HG02938 (cell line): ENCODE data around the gene GJB1.

Experiments
- ATAC-seq: cut with Tn5 transposase; IDR thresholded peaks from one replicate; pipeline ENCODE4 v1.9.1; 2021; ENCODE audit warnings: mild to moderate bottlenecking, moderate library complexity; ENCODE audit not compliant: unreplicated experiment

GJB1 gene

DNA sequence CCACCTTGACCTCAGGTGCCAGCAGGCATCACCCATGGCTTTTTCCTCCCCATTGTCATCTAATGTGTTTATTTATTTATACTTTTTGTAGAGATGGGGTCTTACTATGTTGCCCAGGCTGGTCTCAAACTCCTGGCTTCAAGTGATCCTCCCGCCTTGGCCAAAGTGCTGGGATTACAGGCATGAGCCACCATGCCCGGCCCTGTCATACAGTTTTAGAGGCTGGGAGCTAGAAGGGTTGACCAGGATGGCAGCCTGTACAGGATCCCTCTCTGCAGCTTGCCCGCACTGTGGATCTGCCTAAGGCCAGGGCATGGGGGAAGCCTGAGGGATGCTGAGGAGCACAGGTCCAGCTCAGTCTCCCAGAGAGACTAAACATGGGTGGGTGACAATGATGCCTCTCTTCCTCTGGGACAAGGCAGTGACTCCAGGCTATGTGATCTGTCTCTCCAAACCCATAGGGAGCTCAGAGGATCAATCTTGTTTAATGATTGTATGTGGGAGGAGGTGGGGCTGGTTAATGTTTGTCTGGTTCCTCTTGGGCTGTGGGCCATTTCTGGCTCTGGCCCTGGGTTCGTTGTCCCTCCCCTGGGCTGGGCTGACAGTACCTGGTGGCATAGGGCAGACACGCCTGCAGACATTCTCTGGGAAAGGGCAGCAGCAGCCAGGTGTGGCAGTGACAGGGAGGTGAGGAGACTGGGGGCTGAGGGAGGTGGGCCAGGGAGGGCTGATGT is 8.3 kb upstream of the GJB1 start:
- ATAC-seq = no peak

DNA sequence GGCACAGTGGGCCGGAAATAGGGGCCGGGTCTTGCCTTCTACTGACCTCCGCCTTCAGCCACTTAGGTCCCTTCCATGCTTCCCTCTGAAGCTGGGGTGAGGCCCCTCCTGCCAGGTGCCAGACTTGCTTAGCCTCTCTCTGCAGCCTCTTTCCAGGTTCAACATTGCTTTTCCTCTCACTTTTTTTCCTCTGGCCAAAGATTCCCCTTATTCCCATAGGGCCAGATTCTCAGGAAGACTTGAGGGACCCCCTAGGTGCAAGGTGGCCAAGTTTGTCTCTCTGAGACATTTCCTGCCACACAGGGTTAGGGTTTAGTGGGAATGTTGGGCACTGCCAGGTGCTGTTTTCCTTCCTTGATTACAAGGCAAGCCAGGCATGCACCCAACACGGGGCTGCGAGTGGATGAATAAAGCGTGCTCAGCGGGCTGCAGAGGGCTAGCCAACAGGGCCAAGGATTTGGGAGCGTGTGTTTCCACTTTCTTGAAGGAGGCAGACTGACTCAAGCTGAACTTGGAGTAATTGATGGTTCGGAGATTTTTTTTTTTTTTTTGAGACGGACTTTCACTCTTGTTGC is 7.6 kb upstream of the GJB1 start:
- ATAC-seq = no peak

DNA sequence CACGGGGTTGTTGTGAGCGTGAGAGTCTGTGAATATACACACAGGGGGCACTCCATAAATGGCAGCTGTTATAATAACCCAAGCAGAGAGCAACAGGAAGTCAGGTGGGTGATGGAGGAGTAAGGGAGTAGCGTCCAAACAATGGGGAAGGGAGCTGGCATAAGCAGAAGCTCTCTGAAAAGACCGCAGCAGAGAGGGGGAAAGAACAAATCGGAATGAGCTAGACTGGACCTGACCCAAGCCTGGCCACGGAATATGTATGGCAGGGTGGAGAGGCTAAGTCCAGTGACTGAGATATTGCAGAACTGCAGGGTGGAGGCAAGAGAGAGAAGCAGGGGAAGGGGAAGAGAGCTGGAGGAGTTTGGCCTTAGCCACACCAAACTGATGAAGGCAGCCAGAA is 6.5 kb upstream of the GJB1 start:
- ATAC-seq = no peak

DNA sequence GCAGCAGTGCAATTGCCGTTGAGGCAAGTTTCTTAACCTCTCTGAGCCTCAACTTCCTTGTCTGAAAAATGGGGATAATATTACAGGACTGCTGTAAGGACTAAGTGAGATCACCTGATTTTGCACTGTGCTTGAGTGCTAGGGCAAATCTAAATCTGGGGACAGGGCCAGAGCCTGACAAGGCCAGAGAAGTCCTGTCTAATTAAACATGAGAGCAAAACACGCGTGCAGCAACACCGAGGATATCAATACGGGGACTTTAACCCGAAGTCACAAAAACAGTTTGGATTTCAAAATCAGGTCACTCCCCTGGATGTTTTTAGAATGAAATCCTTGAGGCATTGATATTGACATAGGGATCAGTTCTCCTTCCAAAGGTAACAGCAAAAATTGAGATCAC is 5.7 kb upstream of the GJB1 start:
- no peak for ATAC-seq

DNA sequence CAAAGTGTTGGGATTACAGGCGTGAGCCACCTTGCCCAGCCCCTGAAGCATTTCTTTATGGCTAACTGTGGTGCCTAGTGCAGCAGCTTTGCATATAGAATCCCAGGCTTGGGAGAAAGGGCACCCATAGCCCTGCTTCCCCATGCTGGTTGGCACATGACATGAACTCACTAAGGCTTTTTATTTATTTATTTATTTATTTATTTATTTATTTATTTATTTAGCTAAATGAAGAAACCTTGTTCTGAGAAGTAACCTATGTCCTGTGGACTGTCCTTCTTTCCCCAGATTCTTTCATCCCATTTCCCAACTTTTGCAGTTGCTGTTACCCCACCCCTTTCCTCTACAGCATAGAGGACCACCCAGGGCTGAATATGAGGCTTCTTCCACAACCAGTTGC is 1.9 kb upstream of the GJB1 start:
- no peak for ATAC-seq

DNA sequence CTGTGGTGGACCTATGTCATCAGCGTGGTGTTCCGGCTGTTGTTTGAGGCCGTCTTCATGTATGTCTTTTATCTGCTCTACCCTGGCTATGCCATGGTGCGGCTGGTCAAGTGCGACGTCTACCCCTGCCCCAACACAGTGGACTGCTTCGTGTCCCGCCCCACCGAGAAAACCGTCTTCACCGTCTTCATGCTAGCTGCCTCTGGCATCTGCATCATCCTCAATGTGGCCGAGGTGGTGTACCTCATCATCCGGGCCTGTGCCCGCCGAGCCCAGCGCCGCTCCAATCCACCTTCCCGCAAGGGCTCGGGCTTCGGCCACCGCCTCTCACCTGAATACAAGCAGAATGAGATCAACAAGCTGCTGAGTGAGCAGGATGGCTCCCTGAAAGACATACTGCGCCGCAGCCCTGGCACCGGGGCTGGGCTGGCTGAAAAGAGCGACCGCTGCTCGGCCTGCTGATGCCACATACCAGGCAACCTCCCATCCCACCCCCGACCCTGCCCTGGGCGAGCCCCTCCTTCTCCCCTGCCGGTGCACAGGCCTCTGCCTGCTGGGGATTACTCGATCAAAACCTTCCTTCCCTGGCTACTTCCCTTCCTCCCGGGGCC is 1.2 kb downstream of the GJB1 start:
- no peak for ATAC-seq

DNA sequence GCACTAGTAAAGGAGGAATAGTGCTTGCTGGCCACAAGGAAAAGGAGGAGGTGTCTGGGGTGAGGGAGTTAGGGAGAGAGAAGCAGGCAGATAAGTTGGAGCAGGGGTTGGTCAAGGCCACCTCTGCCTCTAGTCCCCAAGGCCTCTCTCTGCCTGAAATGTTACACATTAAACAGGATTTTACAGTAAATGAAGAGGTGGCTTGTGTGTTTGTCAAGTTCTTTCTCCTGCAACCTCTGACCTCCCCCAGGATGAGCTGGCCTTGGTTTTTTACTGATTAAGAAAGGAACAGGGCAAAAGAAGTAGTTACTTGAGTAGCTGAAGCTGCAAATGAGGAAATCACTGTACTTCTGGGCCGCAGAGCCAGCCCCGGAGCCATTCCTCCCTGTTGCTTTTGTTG is 2.0 kb downstream of the GJB1 start:
- no peak for ATAC-seq

DNA sequence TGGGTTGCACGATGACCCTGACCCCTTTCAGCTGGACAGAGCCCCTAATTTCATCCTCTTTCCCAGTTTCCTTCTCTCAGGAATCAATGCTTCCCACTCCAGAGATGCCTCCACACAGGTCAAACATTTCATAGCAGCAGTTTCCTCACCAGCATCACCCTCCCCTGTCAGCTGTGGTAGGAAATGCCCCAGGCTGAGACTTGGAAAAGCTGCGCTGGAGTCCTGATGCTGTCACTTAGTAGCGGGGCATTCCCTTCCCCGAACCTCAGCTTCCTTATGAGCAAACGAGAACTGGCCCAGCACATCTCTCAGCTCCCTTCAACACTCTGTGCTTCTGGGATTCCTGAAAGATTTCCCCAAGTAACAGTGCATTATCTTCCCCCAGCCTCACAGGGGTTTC is 2.7 kb downstream of the GJB1 start:
- no peak for ATAC-seq

DNA sequence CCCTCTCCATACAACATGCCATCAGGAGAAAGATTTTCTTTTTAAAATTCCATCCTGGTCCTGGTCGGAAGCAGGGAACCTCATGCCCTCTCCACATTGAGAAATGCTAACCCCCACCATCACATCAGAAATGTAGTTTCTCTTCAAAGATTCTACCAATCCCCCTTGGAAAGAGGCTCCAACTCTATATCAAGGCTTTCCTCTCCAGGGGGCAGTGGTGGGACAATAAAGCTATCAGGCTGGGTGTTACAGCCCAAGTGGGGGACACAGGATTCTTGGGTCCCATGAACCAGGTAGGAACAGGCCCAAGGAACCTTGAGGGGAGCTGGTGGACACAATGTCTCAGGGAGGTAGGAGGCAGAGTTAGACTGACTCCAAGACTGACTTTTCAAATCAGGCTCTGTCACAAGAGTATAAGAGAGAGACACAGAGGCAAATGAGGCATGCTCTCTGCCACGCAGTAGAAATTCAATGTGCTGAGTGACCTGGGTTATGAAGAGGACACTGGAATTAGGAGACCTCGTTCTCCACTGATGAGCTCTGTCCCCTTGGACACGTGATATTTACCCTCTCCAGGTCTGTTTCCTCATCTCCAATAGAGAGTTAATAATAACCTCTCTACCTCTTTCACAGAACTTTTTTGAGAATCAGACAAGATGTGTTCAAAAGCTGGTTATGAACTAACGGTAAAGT is 4.5 kb downstream of the GJB1 start:
- no peak for ATAC-seq

DNA sequence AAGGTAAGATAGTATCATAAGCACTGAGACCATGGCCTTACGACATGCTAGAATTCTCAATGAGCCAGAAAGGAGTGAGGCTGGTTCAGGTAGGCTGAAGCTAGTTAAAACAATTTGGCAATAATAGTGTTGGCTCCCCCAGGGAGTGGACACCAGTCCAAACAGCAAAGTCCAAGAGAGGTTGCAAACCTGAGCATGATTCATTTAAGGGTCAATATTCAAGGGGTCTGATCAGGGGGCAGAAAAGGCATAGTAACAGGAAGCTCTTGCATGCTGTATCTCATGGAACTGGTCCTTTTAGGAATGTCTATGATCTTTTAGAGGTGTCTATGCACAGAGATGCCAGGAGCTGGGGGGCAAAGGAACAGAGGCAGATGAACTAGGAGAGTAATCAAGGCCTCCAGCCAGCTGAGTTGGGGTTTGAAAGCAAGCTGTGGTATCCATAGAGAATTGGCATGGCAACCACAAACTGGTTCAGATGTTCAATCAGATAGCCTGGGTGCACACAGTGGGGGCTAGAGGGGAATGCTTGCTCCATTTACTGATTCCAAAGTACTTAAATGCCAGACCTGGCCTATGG is 5.1 kb downstream of the GJB1 start:
- ATAC-seq = no peak

DNA sequence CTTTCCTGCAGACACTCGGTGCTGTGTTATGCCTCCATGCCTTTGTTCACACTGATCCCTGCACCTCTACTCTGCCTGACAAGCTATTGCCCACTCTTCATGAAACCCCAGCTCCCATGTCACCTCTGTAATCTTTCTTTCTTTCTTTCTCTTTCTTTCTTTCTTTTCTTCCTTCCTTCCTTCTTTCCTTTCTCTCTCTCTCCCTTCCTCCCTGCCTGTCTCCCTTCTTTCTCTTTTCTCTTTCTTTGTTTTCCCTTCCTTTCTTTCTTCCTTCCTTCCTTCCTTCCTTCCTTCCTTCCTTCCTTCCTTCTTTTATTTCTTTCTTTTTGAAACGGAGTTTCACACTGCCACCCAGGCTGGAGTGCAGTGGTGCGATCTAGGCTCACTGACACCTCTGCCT is 12.5 kb downstream of the GJB1 start:
- ATAC-seq = no peak

DNA sequence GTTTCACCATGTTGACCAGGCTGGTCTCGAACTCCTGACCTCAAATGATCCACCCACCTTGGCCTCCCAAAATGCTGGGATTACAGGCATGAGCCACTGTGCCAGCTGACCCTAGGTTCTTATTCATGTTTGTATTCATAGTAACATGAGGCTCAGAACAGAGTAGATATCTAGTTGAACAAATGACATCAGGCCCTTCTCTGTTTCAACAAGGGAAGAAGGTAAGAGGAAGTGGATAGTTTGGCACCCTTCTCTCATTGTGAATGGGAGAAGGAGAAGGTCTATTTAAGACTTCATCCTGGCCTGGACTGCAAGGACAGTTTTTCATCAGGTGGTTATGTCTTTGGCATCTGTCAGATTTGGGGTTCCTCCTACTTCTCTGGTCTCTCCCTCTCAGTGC is 13.8 kb downstream of the GJB1 start:
- ATAC-seq = no peak

DNA sequence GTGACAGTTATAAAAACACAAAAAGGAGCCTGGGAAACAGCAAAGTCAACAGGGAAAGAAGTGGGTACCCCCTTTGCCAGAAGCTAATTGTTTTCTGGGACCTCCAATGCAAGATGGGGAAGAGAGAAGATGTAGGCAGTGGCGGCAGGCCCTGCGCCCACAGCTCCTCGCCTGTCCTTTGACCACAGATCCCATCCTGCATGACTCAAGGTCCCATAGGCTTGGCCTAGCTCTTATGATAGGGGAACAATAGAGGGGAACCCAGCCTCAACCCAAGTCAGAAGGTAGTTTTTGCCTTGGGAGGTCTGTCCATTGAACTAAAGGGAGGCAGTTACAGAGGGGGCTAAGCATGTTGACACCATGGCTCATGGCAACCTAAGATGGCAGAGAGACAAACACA is 16.8 kb downstream of the GJB1 start:
- ATAC-seq = no peak

DNA sequence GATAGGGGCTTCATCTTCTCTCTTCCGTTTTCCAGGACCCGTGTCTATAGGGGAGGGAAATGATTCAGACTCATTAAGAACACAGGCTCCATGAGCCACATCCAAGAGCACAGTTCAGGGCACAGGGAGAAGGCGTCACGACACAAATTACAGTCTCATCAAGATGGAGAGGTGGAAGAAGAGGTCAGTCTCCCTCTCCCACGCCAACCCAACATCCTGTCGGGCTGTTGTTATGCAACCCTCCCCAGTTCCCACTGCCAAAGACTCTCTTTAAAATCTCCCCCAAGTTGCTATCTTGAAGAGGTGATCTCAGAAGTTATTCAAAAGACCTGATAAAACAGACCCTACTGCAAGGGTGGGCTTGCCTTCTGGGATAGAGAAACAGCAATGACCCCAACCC is 18.3 kb downstream of the GJB1 start:
- no peak for ATAC-seq

DNA sequence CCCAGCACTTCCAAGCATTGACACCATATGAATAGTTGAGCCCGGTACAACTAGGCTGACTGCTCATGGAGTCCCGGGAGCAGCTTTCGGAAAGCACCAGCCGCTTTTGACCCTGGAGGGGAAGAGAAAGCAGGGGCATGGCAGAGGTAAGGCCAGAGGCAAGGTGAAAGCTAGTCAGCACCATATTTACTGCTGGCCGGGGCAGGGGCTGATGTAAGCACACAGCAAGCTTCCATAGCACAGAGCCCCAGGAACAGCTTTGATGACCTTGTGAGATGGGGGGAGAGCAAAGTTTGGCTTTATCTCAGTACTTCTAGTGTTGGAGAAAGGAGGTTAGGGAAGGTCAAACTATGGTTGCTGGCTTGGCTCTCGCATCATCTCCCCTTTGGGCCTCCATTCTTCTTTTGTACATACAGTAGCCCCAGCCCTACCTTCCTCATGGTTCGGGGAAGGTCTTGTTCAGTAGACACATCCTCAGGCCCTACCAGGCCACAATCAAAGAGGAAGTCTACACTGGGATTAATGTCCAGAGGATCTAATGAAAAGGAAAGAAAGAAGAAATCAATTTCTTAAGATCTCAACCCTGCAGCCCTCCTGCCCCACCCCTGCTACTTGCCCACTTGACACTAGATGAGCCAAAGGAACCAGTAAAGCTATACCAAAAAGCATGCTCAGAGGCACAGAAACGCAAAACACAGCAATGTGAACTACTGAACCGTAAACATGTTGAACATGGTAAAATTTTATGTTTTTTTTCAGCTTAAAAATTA is 21.5 kb downstream of the GJB1 start:
- ATAC-seq = no peak

DNA sequence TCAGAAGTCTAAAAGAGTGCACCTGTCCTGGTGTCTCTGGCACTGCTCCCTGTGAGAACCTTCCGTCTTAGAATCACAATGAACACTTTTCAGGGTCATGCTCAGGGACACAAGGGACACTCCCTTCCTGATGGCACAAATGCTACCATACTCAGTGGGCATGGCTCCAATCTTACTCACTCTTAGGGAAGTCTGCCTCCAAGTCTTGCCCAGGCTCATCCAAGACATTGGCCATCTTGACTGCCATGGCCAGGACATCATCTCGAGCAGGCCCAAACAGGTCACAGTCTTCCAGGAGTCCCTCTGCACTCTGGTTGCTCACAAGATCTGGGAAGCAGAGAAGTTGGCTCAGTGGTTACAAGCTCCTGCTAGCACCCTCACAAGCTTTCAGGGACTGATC is 22.1 kb downstream of the GJB1 start:
- no peak for ATAC-seq

DNA sequence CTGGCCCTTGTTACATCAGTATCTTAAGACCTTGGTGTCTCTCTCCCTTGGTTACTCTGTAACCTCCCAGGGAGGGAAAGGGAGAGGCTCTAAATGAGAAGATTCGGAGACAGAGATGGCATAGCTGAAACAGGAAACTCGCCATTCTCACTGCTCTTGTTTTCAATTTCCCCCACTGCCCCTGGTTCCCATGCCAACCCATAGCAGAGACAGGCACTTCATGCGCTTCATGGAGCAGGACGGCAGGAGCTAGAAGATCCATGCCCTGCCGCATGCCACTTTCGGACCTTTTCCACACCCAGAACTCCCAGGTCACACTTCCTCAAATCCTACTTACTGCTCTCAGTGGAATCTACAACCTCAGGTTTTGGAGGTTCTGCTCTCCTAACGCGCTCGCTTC is 27.8 kb downstream of the GJB1 start:
- ATAC-seq = no peak

DNA sequence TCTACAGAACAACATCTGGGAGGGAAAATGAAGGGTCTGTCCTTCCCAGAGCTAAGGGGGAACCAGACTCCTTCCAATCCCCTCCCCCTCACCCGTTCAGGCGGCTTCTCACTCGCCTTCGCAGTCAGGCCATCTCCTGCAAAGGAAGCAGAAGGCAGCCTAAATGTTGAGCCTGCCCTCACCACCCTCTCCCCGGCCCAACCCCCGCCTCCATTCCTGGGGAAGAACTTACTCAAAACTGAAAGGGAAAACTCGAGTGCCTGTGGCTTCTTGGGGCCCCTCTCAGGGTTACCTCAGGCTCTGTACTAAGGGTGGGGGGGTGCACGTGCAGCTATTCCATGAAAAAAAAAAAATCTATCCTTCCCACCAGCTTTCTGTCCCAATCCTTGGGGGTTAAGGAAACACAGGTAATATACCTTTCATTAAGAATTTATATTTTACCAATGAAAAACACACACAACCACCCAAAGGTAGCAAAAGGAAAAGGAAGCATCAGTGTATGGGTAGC is 28.5 kb downstream of the GJB1 start:
- ATAC-seq = no peak

DNA sequence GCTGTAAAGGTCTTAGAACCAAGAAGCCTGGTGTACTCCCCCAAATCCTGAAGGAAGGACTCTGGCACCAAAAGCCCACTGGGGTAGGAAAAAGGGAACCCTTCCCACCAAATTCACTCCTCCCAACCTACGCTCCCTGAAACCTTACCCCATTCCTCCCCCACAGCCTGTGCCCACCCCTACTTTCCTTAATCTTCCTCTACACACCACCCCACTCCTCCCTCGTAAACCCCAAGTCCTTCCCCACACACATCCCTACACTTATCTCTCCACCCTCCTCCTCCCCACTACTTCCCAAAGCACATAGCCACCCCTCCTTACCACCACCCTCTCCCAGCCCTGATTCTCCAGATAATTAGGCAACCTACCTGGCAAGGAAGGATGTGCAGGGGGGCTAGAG is 29.2 kb downstream of the GJB1 start:
- ATAC-seq = no peak

DNA sequence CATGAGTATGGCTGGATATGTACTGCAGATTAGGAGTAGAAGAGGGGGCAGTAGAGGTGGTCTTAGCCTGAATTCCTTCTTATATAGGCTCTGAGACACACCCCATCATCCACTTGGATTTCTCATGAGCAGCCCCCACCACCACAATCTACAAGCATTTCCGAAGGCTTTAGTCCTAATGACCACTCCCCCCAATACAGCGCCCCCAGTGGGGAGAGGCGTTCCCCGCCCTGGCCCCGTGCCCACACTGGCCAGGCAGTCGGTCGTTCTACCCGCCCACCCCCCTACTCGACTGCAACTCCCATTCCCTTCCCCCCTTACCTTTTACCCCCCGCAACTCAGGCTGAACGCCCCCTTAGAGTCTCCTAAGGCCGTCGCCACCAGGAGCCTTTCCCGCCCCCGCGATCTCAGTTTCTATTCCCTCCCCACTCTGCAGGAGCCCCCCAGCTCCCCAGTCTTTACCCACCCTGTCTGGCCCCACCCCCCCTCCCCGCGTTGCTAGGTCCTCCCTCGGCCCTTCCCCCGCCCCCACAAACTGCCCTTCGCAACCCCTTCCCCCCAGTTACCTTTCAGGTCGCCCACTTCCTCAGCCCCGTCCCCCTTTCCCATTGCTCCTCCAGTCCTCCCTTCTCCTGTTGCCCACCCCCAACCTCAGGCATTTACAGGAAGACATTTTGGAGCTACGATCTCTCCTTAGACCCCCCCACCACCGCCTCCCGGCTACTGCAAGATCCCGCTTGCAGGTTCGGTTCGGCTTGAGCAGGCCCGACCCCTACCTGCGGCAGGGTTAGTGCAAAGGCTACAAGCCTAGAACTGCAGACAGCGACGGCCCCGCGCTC is 30.4 kb downstream of the GJB1 start:
- ATAC-seq = no peak
